ENCODE results near the gene UCK1.
"Not testable (repeated sequence)": the region's sequence is repeated elsewhere in the genome, so short reads cannot be mapped to it uniquely, and the experiment has no call there.

UCK1 gene

DNA sequence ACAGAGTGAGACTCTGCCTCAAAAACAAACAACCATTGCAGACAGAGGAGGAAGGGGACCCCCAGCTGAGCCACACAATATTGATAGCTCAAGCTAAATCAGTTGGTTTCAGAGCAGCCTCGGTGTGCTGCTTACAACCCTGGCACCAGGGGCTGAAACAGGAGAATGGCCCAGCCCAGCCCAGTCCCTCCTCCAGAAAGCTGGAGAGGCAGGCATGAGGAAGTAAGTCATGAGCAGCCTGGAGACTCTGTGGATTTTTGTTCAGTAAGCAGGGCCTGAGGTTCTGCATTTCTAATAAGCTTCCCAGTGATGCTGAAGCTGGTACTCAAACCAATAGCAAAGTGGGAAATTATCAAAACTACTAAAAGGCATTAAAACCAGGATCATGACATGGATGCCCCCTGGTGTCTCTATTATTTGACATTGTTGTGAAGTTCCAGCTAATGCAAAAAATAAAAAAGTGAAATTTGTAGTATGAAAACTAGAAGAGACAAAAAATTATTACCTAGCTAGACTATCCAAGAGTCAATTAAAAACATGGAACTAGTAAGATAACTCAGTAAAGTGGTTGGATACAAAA, 28.4 kb upstream of the UCK1 start:
- no peak for DNase-seq (ENCODE audit: low read depth)
- H3K4me3 ChIP-seq (ENCODE audit: low read length): no peak overlapping the region
- TF ChIP-seq, protein P1, sequence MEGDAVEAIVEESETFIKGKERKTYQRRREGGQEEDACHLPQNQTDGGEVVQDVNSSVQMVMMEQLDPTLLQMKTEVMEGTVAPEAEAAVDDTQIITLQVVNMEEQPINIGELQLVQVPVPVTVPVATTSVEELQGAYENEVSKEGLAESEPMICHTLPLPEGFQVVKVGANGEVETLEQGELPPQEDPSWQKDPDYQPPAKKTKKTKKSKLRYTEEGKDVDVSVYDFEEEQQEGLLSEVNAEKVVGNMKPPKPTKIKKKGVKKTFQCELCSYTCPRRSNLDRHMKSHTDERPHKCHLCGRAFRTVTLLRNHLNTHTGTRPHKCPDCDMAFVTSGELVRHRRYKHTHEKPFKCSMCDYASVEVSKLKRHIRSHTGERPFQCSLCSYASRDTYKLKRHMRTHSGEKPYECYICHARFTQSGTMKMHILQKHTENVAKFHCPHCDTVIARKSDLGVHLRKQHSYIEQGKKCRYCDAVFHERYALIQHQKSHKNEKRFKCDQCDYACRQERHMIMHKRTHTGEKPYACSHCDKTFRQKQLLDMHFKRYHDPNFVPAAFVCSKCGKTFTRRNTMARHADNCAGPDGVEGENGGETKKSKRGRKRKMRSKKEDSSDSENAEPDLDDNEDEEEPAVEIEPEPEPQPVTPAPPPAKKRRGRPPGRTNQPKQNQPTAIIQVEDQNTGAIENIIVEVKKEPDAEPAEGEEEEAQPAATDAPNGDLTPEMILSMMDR (IDR thresholded peaks at IDR 0.05; ENCODE audit: insufficient read depth, low read depth, low read length, missing control alignments): no peak

DNA sequence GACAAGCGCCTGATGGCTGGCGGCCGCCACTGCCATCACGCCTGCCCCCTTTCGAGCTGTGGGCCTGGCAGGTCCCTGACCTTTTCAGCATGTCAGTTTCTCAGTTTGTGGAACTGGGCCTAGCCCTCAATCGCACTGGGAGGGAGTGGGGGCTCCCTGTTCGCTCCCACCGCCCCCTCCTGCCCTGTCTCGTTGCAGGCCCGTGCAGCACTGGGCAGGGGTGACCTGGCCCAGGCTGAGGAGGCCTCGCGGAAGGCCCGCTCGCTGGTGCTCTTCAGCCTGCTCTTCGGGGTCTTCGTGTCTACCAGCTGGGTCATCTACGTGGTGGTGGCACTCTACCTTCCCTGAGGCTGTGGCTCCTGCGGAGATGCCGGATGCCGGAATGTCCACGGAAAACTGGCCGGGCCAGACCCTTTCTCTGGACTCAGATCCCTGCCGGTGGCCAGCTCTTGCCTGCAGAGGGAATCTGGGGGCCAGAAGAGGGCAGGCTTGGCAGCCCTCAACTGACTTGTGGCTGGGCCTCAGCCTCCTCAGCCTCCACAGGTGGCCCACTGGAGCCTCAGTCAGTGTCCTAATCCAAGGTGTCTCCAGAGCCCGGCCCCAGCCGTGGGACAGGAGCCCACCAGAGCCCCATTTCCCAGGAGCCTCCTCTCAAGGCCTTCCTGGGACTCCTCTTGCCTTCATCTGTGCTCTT, 26.9 kb upstream of the UCK1 start:
- DNase-seq (ENCODE audit: low read depth): no peak
- TF ChIP-seq, protein P1 (IDR thresholded peaks at IDR 0.05; ENCODE audit: insufficient read depth, low read depth, low read length, missing control alignments): no peak

DNA sequence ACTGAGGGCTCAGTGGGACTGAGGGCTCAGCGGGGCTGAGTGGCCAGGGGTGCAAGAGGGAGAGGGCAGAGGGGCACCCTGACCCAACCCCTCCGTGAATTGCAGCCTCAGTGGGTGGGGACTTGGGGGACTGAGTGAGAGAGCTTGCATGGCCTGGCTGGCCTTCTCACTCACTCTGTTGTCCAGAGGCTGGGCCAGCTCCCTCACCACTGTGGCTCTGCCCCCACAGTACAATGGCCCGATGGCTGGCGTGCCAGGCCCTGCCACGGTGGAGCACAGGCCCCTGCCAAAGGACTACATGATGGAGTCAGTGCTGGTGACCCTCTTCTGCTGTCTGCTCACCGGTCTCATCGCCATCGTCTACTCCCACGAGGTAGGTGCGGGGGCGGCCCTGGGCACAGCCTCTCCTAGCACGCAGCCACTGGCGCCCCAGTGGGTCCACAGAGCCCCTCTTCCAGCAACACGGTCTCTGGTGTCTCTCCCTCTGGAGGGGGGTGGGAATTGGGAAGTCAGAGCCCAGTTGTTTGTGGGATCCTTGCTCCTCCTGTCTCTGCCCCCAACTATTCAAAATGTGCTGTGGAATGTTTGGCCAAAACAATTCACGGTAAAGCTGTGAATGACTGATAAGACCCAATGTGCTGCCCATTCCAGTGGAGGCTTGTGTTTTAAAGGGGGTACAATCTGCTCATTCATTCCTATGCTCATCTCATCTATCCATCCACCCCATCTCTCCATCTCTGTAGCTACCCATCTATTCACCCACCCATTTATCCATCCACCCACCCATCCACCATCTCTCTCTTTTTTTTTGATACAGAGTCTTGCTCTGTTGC, 25.0 kb upstream of the UCK1 start:
- TF ChIP-seq, protein P1 (IDR thresholded peaks at IDR 0.05; ENCODE audit: insufficient read depth, low read depth, low read length, missing control alignments): no peak
- no peak overlapping the region for H3K4me3 ChIP-seq (ENCODE audit: low read length)
- no peak for DNase-seq (ENCODE audit: low read depth)

More for the DNA sequence above, 26.9 kb upstream of the UCK1 start:
- no peak overlapping the region for H3K4me3 ChIP-seq (ENCODE audit: low read length)

DNA sequence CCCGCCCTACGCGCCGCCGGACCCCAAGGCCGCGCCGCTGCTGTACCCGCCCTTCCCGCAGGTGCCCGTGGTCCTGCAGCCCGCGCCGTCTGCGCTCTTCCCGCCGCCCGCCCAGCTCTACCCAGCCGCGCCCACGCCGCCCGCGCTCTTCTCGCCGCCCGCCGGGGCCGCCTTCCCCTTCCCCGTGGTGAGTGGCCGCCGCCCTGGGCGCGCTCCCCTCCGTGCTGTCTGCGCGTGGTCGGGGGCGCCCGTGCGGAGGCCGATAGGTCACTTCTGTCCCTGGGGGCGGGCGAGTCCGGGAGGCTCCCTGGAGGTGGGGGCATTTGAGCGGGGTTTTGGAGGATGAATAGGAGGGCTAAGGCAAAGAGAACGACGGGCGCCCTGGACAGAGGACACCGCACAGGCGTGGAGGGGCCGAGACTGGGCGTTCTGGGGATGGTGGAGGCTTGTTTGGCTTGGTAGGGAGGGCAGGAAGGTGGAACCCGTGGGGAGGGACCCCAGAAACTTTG, 23.8 kb upstream of the UCK1 start:
- no peak for DNase-seq (ENCODE audit: low read depth)
- no peak overlapping the region for H3K4me3 ChIP-seq (ENCODE audit: low read length)
- TF ChIP-seq, protein P1 (IDR thresholded peaks at IDR 0.05; ENCODE audit: insufficient read depth, low read depth, low read length, missing control alignments): no peak

DNA sequence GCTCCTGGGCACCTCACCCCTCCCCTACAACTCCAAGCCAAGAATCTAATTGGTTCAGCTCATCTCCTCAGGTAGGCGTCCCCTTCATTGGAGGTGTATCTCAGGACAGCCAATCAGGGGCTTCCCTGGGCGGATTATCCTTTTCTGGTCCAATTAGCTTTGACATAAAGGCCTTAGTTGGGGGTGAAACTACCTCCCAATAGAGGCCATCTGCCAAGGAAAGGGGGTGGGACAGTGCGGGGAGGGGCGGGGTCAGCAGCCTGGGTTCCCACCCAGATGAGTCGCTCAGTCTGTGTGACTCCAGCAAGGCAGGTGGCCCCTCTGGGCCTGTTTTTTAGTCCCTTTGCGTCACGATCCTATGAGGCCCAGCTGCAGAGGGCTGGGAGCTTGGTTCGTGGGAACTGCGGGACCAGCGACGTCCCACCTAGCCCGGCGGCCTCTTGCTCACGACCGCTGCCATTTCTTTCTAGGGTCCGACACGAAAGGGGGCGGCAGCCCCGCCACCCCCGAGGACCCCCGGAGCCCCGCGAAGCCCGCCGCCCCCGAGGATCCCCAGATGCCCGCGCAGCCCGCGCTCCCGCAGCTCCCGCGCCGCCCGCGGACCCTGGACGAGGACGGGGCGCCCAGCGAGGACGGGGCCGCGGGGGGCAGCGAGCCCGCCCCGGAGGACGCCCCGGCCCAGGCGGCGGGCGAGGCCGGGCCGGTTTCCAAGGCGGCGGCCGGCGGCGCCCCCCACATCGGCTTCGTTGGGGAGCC, 23.2 kb upstream of the UCK1 start:
- DNase-seq (ENCODE audit: low read depth): no peak
- TF ChIP-seq, protein P1 (IDR thresholded peaks at IDR 0.05; ENCODE audit: insufficient read depth, low read depth, low read length, missing control alignments): no peak
- H3K4me3 ChIP-seq (ENCODE audit: low read length): no peak overlapping the region

DNA sequence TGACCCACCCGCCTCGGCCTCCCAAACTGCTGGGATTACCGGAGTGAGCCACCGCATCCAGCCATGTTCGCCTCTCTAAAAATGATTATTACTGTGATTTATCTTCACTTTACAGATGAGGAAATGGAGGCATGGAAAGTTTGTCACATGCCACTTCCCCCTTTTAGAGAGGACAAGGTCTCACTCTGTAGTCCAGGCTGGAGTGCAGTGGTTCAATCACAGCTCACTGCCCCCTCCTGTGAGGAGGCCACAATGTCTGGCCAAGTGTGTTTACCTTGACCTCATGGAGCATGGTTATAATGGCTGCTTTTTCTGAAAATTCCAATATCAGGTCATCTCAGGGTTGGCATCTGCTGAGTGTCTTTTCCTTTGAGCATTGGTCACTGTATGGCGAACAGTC, 21.0 kb upstream of the UCK1 start:
- TF ChIP-seq, protein P1 (IDR thresholded peaks at IDR 0.05; ENCODE audit: insufficient read depth, low read depth, low read length, missing control alignments): no peak
- no peak overlapping the region for H3K4me3 ChIP-seq (ENCODE audit: low read length)
- no peak for DNase-seq (ENCODE audit: low read depth)

DNA sequence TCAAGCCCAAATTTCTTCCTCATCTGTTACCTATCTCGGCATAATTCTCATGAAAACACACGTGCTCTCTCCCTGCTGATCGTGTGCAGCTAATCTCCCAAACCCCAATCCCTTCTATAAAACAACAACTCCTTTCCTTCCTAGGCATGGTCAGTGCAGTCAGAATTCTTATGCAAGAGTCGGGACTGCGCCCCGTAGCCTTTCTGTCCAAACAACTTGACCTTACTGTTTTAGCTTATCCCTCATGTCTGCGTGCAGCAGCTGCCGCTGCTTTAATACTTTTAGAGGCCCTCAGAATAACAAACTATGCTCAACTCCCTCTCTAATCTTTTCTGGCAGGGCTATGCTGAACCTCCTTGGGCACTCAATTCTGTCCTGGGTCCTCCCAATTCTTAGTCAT, 19.4 kb upstream of the UCK1 start:
- not testable (repeated sequence) for H3K4me3 ChIP-seq (ENCODE audit: low read length); DNase-seq (ENCODE audit: low read depth)

DNA sequence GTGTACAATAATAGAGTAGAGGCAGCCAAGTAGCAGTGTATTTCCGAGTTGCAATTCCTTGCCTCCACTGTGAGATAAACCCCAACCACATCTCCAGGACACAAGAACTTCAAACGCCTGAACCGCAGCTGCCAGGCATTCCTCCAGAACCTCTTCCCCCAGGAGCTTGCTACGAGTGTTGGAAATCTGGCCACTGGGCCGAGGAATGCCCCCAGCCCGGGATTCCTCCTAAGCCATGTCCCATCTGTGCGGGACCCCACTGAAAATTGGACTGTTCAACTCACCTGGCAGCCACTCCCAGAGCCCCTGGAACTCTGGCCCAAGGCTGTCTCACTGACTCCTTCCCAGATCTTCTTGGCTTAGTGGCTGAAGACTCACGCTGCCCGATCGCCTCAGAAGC, 18.1 kb upstream of the UCK1 start:
- DNase-seq (ENCODE audit: low read depth): not testable (repeated sequence)

More for the DNA sequence above, 18.1 kb upstream of the UCK1 start:
- H3K4me3 ChIP-seq (ENCODE audit: low read length): not testable (repeated sequence)

Measured in epithelial cell of esophagus (primary cell).